Smooth muscle cell (in vitro differentiated cells): ENCODE results near the gene PARP8. TPM values are rescaled to one million over a fixed set of nuclear protein-coding genes. Genes with fewer than 3 reads are reported as not detected.
A peak's percentile ranks its signal among the peaks of the same experiment; 100 is the strongest.

Experiments
- DNase-seq: peaks from one replicate; lab custom pipeline; 2025; ENCODE audit not compliant: unreplicated experiment; lab: John Stamatoyannopoulos, UW
- H2AFZ ChIP-seq: fragments of 200-600 bp; sonication (generic); 2 replicates; pipeline ENCODE4 v1.6.0; 2016; ENCODE audit warnings: antibody characterized with exemption, low read depth, mild to moderate bottlenecking
- H3F3A ChIP-seq: fragments of 200-600 bp; sonication (generic); 2 replicates; pipeline ENCODE4 v1.6.0; 2017; ENCODE audit warnings: antibody characterized with exemption, low read depth
- H3K27ac ChIP-seq: fragments of 200-600 bp; sonication (generic); 2 replicates; pipeline ENCODE4 v1.5.1; 2016; ENCODE audit warnings: low read depth, mild to moderate bottlenecking
- H3K27me3 ChIP-seq: fragments of 200-600 bp; sonication (generic); 2 replicates; pipeline ENCODE4 v1.6.1; 2016; ENCODE audit warnings: low read depth, mild to moderate bottlenecking
- H3K36me3 ChIP-seq: fragments of 200-600 bp; sonication (generic); 2 replicates; pipeline ENCODE4 v1.5.1; 2016; ENCODE audit warnings: low read depth
- H3K4me1 ChIP-seq: fragments of 200-600 bp; sonication (generic); 2 replicates; pipeline ENCODE4 v1.5.1; 2016; ENCODE audit warnings: low read depth
- H3K4me2 ChIP-seq: fragments of 200-600 bp; sonication (generic); 2 replicates; pipeline ENCODE4 v1.6.0; 2016; ENCODE audit warnings: mild to moderate bottlenecking
- H3K4me3 ChIP-seq: fragments of 200-600 bp; sonication (generic); 2 replicates; pipeline ENCODE4 v1.5.1; 2016; ENCODE audit warnings: mild to moderate bottlenecking
- H3K79me2 ChIP-seq: fragments of 200-600 bp; sonication (generic); 2 replicates; pipeline ENCODE4 v1.6.0; 2016; ENCODE audit warnings: low read depth, mild to moderate bottlenecking
- H3K9ac ChIP-seq: fragments of 200-600 bp; sonication (generic); 2 replicates; pipeline ENCODE4 v1.6.0; 2016; ENCODE audit warnings: low read depth
- H3K9me3 ChIP-seq: fragments of 200-600 bp; sonication (generic); replicated peaks from 2 replicates; pipeline ENCODE4 v1.5.1; 2016; ENCODE audit warnings: low read depth
- H4K20me1 ChIP-seq: fragments of 200-600 bp; sonication (generic); 2 replicates; pipeline ENCODE4 v1.6.0; 2016; ENCODE audit warnings: low read depth
- CTCF ChIP-seq: fragments of 200-600 bp; sonication (generic); IDR thresholded peaks from 2 replicates; pipeline ENCODE4 v1.5.1; 2017; ENCODE audit warnings: borderline replicate concordance, mild to moderate bottlenecking, antibody characterized with exemption; ENCODE audit not compliant: insufficient read depth, poor library complexity, severe bottlenecking
- WGBS: methylation state at CpG from one replicate; pipeline ENCODE4 v1.1.7; 2016; ENCODE audit warnings: low lambda C conversion rate; 5-methylcytosine and 5-hydroxymethylcytosine counted together
- polyA plus RNA-seq: library from polyadenylated mRNA; unstranded; fragments of >200 nt; fragmentation: Nextera tagmentation; extraction: Ambion mirVana; gene quantifications from 2 replicates; pipeline ENCODE4 v1.2.1, GENCODE V29; 2016
- total RNA-seq: library from RNA; depleted of rRNA; stranded (reverse); fragments of >200 nt; gene quantifications from 2 replicates; pipeline ENCODE4 v1.2.3, GENCODE V29; 2014

The PARP8 gene
- total and polyA plus RNA-seq, 2 experiments from 2014 or later, result 13.6 to 36.2 TPM

- Histone ChIP-seq H3K9me3 (no peaks in the 10 kb centered on the region), H3F3A (no peaks in the 10 kb centered on the region), H3K4me3 (no peak overlapping the region), H3K27me3 (no peaks in the 10 kb centered on the region), H3K36me3 (no peaks in the 10 kb centered on the region), H2AFZ (no peak overlapping the region), H3K4me2 (peak overlapping the region; percentile 7), H3K4me1 (peaks cover 8% of the 10 kb centered on the region), H3K9ac (no peak overlapping the region), H3K79me2 (no peaks in the 10 kb centered on the region), H4K20me1 (no peaks in the 10 kb centered on the region), H3K27ac (peak overlapping the region; percentile 30)
- no peak for TF ChIP-seq CTCF
- no peak for DNase-seq
- 87% methylated on average over 2 of the region's 2 CpGs for WGBS
Measured at GRCh38 chr5:50766042-50766441, 99.6 kb downstream of the PARP8 start.

- Histone ChIP-seq H3F3A (no peaks in the 10 kb centered on the region), H3K9me3 (no peaks in the 10 kb centered on the region), H3K27me3 (no peaks in the 10 kb centered on the region), H3K9ac (no peak overlapping the region), H3K4me3 (no peak overlapping the region), H3K27ac (peak overlapping the region; percentile 30), H2AFZ (no peak overlapping the region), H4K20me1 (no peaks in the 10 kb centered on the region), H3K4me2 (peak overlapping the region; percentile 7), H3K36me3 (no peaks in the 10 kb centered on the region), H3K79me2 (no peaks in the 10 kb centered on the region), H3K4me1 (peaks cover 8% of the 10 kb centered on the region)
- no peak for TF ChIP-seq CTCF
- 88% methylated on average over 5 of the region's 5 CpGs for WGBS
- no peak for DNase-seq
Measured at GRCh38 chr5:50766462-50766861, 100.0 kb downstream of the PARP8 start.

- H3K27ac ChIP-seq, result peak overlapping the region; percentile 30
- no peaks in the 10 kb centered on the region for H3K79me2 ChIP-seq
- H3K4me2 ChIP-seq, result peak overlapping the region; percentile 20
- no peaks in the 10 kb centered on the region for H3K27me3 ChIP-seq
- no peak overlapping the region for H3K9ac ChIP-seq
- no peak for TF ChIP-seq CTCF
- DNase-seq, result no peak
- no peaks in the 10 kb centered on the region for H3F3A ChIP-seq
- H3K9me3 ChIP-seq, result no peaks in the 10 kb centered on the region
- no peak overlapping the region for H3K4me3 ChIP-seq
- WGBS, result 81% methylated on average over 2 of the region's 2 CpGs
- no peak overlapping the region for H2AFZ ChIP-seq
- H3K36me3 ChIP-seq, result no peaks in the 10 kb centered on the region
- no peaks in the 10 kb centered on the region for H4K20me1 ChIP-seq
- H3K4me1 ChIP-seq, result peaks cover 8% of the 10 kb centered on the region
Measured at GRCh38 chr5:50766967-50767366, 100.5 kb downstream of the PARP8 start.

GRCh38 chr5:50767588-50767987 is 101.2 kb downstream of the PARP8 start:
- Histone ChIP-seq H4K20me1 (no peaks in the 10 kb centered on the region), H3K27me3 (no peaks in the 10 kb centered on the region), H3K9me3 (no peaks in the 10 kb centered on the region), H2AFZ (no peak overlapping the region), H3K9ac (no peak overlapping the region), H3F3A (no peaks in the 10 kb centered on the region), H3K27ac (peak overlapping the region; percentile 30), H3K4me2 (peak overlapping the region; percentile 20), H3K79me2 (no peaks in the 10 kb centered on the region), H3K4me1 (peaks cover 8% of the 10 kb centered on the region), H3K36me3 (no peaks in the 10 kb centered on the region), H3K4me3 (no peak overlapping the region)
- 44% methylated on average over 1 of the region's 1 CpG for WGBS
- no peak for DNase-seq
- no peak for TF ChIP-seq CTCF
